GM18951 (cell line): ENCODE measurements around the gene NUP93.
"Not testable (repeated sequence)": the region's sequence is repeated elsewhere in the genome, so short reads cannot be mapped to it uniquely, and the experiment has no call there.

Source experiments
- POLR2A ChIP-seq: IDR thresholded peaks from 4 replicates; pipeline ENCODE4 v1.6.1; 2011; ENCODE audit warnings: mild to moderate bottlenecking; ENCODE audit not compliant: insufficient read length, insufficient read depth; ENCODE audit errors: extremely low read depth
- in situ Hi-C: fragments of 300-500 bp; cut with MboI; formaldehyde crosslinking; loops from one replicate; pipeline ENCODE4 v1.12.0; 2022; ENCODE audit warnings: low sequenced_read_pairs, mixed read lengths, inconsistent platforms; ENCODE audit not compliant: unreplicated experiment

NUP93 gene

DNA sequence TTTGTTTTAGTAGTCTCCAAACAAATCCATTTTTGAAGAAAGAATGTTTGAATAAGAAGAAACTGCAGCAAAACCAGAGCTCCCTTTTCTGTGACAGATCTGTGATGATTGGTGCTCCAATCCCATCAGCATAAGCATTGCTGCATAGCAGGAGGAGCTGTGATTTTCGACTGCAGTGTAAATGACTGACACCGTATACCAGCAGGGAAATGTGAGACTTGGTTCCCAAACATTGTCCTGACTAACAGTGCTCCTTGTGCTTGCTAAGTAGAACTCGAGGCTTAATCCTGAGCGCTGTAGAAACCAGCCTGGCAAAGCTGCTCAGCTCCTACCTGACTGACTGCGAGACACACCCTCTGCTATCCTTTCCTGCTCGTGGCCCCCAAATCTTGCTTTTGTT lies 57.2 kb downstream of the NUP93 start:
- TF ChIP-seq POLR2A: no peak
- in situ Hi-C loops: no loop called here

DNA sequence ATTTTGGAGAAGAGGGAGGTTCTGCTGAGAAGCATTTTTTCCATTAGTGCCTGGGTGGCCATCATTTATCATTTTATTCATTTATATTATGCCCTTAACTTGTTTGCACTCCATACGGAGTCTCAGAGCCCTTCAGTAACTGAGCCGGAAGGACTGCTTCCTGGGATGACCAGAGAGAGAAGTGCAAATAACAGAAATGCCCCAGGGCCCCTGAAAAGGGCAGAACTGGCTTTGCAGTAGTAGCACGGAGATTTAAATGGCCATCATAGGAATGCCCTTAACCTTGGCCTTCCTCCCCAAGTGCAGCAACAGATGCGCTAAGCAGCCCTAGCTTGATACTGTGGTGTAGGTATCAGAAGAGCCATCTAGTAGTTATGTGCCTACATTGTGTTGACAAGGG lies 58.5 kb downstream of the NUP93 start:
- in situ Hi-C loops: no loop called here
- TF ChIP-seq POLR2A: no peak

DNA sequence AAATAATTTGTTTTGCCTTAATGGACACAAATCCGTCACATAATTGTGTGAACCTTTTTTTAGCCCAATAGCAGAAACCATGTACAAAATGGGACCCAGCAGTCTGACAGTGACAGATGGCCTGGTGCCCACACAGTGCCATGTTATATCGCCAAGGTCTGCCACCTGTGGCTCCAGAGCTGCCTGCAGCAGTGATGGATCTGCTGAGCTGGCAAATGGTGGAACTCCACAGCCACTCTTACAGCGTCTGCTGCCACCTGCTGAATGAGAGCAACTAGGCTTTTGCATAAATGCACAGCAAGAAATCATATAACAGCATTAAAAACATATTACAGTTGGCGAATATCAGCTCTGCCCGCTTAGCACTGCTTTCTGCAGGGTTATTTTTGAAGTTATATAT lies 59.4 kb downstream of the NUP93 start:
- TF ChIP-seq POLR2A: no peak

DNA sequence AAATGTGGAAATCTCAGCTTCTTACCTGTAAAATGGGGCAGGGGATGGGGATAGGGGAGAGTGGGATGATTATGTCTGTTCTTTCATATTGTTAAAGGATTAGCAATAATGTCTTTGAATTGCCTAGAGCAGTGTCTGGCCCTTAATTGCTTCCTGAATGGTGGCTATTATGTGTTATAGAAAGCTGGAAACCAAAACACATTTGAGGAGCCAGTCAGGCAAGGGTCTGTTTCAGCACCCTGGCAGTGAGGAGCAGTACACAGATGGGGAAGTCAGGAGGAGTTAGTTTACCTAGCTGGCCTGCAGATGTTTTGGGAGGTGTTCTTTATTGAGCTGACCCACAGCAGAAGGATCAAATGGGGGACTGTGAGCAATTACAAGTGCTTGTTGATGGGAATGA lies 63.0 kb downstream of the NUP93 start:
- TF ChIP-seq POLR2A: no peak

More for the DNA sequence above, 59.4 kb downstream of the NUP93 start:
- in situ Hi-C loops: no loop called here

DNA sequence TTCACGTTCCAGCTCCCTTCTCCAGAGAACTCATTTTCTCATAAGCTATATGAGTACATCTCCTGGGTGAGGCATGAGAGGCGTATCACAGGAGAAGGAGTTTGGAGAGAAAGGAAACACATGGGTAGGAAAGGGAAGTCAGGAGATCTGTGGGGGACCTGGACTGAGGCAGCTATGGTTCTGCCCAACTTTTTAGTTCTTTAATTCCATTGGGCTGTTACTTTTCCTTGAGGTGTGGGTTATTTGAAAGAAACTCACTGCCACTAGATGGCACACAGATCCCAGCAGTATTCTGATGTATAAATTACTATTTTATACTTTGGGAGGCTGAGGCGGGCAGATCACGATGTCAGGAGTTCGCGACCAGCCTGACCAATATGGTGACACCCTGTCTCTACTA lies 63.6 kb downstream of the NUP93 start:
- in situ Hi-C loops: no loop called here
- no peak for TF ChIP-seq POLR2A

More for the DNA sequence above, 63.0 kb downstream of the NUP93 start:
- in situ Hi-C loops: no loop called here

DNA sequence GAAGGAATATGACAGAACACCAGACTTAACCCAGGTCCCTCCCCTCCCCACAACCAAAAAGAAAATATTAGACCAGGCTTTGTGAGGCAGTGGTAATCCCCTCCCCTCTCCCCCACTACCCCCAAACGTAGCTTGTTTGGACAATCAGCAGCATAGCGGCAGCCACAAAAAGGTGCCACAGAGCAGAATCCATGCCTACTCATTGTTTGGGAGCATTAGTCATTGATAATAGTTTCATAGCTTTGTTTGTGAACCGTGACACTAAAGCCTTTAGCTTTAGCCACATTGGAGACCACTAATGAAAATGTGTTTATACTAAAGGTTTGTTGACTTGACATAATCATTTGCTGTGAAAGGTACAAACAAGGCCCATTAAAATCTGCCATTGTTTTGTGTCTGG lies 65.1 kb downstream of the NUP93 start:
- in situ Hi-C loops: no loop called here
- TF ChIP-seq POLR2A: no peak

DNA sequence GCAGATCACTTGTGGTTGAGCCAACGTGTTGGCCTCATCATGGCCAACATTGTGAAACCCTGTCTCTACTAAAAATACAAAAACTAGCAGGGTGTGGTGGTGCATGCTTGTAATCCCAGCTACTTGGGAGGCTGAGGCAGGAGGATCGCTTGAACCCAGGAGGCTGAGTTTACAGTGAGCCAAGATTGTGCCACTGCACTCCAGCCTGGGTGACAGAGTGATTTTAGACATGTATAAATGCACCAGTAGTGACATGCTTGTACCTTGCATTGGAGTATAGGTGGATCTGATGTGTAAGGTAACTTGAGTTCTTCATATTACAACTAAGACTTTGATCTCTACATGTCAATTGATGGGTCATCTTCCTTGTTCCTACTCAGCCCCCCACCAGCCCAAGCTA lies 67.1 kb downstream of the NUP93 start:
- in situ Hi-C loops: not testable (repeated sequence)

DNA sequence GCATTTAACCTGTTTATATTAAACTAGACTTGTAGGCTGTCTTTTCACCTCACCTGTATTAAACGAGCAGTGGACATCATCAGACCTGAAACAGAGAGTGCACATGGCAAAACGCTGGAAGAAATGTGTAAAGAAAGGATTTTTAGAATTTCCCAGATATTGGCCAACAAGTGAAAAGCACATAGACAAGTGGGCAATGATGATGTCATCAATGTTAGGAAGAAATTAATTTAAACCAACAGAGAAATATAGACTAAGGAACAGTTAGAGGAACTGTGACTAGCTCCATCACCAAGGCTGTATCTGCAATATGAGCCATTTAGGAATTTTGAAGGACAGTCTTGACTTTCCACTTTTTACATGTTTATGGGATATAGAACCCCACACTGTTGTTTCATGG lies 67.9 kb downstream of the NUP93 start:
- TF ChIP-seq POLR2A: no peak
- in situ Hi-C loops: no loop called here

DNA sequence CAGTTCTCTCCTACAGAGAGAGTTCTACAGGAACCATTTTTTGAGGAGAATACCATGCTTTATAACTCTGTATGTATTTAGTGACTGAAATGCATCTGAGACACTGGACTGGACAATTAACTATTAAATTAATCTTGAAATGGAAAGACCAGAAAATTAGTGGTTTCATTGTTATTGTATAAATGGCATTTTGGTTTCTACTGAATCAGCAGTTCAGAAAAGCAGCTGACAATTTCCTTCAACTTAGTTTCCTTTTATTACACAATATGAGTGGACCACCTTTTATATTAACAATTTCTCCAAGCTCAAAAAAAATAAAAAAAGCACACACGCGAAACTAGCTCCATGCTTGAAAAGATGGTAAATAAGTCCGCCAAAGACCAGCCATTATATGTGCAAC lies 69.0 kb downstream of the NUP93 start:
- TF ChIP-seq POLR2A: no peak
- in situ Hi-C loops: no loop called here

DNA sequence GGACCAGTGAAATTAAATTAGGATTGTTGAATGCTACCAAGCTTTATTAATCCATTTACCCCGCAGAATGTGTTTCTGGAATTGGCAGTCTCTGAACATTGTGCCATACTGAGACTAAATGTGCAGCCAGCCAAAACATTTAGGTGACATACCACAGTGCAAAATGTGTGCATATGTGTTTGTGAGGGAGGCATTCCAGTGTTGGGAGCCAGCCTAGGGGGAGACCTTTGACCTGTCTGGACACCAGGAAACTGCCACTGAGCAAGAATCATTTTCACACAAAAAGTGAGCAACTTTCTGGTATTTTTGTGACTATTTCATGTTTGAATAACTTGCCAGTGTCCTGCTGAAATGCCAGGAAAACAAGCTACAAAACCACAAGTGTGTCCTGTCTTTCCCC lies 70.4 kb downstream of the NUP93 start:
- in situ Hi-C loops: no loop called here

DNA sequence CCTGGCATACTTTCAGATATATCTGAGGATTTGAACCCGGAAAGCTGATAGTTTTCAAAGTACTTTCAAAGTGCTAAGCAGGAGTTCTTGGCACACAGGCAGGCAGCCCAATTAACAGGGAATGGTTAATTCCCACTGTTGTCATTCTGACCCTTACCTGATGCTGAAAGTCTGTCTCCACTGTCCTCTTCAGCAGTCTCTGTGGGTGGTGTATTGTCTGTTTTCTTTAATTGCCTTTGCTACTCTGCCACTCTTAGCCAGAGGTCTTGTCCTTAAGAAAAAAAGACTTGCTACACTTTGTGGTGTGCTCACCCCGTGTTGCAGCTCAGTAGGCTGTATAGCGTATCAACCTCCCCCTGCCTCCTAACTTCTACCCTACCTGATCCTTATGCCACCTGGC lies 71.8 kb downstream of the NUP93 start:
- no peak for TF ChIP-seq POLR2A
- in situ Hi-C loops: no loop called here

More for the DNA sequence above, 70.4 kb downstream of the NUP93 start:
- no peak for TF ChIP-seq POLR2A

DNA sequence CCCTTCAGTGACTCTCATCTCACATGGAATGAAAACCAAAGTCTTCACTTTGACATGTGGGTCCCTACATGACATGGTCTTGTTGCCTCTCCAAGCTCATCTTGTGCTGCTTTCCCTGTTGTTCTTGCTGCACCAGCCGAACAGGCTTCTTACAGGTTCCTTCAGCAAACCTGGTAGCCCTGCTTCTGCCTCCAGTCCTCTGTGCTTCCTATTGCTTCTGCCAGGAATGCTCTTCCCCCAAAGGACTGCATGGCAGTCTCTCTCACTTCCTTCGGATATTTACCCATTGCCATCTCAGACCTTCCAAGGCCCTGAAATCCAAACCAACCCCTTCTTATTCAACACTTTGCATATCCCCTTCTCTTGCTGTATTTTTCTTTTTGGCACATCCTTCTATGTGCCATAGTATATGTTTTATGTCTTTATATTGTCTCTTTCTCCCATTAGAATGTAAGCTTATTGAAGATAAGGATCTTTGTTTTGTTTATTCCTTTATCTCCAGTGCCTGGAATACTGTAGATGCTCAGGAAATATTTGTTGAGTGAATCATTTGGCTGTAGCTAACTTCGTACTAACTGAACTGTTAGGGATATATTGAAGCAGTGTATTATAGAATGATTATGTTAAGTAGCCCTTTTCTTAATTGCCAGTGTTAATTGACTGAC lies 77.2 kb downstream of the NUP93 start:
- no peak for TF ChIP-seq POLR2A

DNA sequence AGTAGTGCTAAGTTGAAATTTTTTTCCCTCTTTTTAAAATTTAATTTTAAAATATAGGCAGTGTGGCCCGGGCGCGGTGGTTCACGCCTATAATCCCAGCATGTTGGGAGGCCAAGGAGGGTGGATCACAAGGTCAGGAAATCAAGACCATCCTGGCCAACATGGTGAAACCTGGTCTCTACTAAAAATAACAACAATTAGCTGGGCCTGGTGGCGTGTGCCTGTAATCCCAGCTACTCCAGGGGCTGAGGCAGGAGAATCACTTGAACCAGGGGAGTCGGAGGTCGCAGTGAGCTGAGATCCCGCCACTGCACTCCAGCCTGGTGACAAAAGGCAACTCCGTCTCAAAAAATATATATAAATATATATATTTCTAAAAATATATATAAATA lies 77.7 kb downstream of the NUP93 start:
- in situ Hi-C loops: not testable (repeated sequence)

More for the DNA sequence above, 77.2 kb downstream of the NUP93 start:
- in situ Hi-C loops: no loop called here

DNA sequence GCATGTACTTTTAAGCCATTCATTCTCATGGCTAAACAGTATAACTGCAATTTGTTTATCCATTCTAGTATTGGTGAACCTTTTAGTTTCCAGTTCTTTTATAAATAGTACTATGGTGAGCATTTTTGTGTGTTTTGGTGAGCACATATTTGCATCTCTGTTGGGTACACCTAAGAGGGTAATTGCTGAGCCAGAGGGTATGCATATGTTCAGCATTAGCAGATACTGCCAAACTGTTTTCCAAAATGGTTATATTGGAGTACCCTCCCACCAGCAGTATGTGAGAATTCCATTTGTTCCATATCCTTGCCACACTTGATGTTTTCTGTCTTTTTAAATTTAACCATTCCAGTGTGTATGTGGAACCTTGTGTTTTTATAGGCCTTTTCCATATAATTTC lies 81.0 kb downstream of the NUP93 start:
- no peak for TF ChIP-seq POLR2A
- in situ Hi-C loops: no loop called here

DNA sequence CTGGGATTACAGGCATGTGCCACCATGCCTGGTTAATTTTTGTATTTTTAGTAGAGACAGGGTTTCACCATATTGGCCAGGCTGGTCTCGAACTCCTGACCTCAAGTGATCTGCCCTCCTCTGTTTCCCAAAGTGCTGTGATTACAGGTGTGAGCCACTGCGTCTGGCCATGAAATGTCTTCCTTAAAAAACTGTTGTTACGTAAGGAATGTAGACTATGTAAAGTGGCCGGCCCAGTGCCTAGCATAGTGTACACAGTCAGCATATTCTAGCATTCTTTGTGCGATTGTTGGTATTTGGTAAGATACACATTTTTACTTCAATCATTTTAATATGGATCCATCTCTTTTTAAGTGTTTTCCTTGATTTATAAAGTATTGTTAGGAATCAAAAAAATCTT lies 81.7 kb downstream of the NUP93 start:
- in situ Hi-C loops: not testable (repeated sequence)
